HG03571 (cell line): ENCODE data around the gene PERCC1.

Experiments used
- ATAC-seq: cut with Tn5 transposase; IDR thresholded peaks from one replicate; pipeline ENCODE4 v1.9.1; 2021; ENCODE audit not compliant: unreplicated experiment

The PERCC1 gene

DNA sequence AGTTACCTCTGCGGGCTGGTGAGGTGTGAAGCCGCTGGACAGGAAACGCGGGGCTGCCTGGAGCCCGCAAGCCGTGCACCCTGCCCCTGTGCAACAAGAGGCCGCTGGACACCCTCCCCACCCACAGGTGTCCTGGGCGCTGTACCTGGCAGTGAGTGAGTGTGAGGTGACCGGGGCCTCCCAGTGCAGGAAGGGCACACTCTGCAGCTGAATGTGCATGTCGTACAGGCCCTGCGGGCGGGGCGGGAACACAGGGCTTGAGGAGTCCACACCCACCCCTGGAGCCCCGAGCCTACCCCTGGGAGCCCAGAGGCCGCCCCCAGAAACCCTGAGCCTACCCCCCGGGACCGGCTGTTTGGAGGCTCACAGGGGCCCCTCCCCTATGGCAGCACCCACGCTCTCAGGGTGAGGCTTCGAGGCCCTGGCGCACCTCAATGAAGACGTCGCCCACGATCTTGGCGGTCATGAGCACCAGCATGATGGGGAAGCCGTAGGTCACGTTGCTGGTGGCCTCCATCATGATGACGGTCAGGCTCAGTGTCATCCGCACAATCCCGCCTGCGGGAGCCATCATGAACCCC, 17.7 kb downstream of the PERCC1 start:
- ATAC-seq = no peak

DNA sequence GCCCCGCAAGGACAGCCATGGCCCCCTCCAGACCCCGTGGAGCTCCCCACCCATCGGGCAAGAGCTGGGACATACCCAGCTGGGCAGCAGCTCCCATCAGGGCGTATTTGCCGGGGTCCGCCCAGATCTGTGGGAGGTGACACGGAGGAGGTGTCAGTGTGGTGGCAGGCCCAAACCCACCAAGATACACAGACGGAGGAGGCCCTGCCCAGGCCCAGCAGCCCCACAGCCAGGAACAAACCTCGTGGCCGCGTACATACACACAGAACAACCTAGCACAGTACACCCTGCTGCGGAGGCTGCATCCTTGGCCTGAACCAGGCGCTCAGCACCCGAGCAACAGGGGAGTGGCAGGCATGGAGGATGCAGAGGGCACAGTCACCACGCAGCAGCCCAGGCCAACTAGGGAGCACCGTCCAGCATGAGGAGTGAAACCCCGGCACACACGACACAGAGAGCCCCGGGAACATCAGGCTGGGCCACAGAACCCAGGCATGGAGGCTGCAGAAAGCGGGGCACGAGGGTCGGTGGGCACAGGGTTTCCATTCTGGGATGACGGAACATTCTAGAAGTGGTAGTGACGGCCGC, 18.4 kb downstream of the PERCC1 start:
- ATAC-seq = no peak

DNA sequence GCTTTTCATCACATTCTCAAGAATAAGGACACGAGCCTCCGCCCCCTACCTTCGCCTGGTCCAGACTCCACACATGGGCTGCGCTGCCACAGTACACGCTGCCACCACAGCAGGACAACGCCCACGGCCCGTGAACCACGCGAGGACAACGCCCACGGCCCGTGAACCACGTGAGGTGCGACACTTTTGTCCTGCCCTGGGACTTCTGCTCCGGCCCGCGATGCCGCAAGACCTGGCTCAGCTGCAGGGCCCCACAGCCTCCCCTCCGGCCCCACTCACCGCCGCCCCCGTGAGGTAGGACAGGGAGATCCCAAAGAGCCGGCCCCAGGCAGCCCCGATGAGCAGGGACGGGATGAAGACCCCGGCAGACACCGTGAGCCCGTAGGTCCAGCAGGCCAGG, 19.3 kb downstream of the PERCC1 start:
- ATAC-seq = no peak

DNA sequence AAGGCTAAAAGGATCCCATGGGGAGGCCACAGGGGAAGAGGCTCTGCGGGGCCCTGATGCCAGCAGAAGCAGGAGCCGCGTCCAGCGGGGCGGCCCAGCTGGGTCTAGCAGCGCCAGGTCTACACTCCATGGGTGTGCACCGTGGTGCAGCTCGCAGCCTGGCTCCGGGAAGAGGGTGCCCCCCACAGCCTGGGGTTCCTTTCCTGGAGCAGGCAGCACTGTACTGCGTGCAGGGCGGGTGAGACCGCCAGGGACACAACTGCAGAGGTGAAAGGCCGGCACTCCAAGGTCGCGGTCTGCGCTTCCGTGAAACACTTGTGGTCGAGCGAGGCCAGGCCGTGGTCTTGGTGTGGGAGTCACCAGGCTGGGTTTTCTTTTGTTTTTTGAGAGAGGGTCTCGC, 20.0 kb downstream of the PERCC1 start:
- no peak for ATAC-seq

DNA sequence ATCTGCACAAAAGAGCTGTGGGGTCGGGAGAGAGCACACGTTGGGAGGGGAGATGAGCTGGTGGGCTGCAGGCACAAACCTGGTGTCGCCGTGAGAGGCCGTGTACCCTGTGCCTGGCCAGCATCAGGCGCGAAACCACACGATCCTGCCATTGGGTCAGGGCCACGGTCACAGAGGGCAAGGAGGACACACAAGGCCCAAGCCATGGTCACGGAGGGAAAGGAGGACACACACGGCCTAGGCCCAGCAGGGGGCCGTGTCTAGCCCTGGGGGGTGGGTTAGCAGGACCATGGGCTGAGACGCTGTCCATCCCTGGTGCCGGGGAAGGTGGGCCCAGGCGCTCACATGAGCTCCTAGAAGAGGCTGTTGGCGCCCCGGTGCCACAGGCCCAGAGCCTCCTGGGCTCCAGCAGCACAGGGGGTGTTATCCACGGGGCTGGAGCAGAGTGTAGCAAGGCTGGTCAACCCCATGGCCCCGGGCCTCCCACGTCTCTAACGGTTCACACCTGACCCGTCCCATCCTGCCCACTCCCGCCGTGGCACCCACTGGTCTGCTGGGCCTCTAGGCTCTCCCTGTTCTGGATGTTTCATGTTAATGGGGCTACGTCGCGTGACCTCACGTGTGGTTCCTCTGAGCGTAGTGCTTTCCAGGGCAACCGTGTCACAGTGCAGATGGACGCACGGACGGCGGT, 21.0 kb downstream of the PERCC1 start:
- ATAC-seq = no peak

DNA sequence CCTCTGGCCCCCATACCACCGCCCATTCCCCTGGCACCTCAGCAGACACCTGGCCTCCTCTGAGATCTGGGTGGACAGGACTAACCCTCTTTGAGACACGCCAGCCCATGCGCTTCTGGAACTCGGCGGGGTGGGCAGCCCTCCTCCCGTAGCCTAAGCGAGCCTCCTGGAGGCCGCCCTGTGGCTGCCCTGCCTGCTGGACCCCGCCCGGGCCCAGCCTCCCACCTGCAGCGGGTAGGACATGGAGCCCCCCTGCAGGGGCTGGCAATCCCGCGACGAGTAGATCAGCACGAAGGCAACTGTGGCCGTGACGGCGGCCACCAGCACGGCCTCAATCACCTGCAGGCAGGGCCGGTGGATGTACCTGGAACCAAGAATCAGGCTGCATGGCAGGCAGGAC, 21.7 kb downstream of the PERCC1 start:
- ATAC-seq = no peak

DNA sequence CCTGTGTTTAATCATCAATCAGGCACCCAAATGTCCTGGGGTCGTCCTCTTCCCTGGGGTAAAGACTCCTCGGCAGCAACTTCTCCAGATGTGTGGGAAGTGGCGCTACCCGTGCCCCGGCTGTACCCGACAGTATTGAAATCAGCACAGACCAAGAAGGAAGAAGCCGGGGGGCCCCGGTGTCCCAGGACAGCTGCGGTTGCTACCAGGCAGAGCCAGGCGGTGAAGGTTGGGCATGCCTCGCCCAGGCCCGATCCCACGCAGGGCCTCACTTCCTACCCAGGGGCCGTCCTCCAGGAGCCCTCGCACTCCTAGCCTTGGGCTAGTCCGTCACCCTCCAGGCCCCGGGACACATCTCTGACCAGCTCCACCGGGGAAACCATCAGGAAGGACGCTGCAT, 22.4 kb downstream of the PERCC1 start:
- no peak for ATAC-seq

DNA sequence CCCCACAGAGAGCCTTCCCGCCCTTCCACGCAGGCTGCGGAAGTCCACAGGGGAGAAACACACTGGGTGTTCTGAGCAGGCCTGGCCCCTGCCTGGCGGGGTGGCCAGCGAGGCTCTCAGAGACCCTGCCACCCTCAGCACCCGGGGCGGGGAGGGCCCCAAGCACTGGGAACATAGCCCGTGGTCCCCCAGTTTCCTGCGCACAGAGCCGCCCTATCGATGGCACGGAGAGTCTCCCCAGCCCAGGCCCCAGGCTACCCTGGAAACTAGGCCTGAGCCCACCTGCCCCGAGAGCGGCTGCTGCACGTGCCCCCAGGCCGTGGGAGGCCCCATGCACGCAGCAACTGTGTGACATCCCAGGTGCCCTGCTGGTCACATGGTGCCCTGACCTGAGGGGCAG, 23.7 kb downstream of the PERCC1 start:
- ATAC-seq = no peak

DNA sequence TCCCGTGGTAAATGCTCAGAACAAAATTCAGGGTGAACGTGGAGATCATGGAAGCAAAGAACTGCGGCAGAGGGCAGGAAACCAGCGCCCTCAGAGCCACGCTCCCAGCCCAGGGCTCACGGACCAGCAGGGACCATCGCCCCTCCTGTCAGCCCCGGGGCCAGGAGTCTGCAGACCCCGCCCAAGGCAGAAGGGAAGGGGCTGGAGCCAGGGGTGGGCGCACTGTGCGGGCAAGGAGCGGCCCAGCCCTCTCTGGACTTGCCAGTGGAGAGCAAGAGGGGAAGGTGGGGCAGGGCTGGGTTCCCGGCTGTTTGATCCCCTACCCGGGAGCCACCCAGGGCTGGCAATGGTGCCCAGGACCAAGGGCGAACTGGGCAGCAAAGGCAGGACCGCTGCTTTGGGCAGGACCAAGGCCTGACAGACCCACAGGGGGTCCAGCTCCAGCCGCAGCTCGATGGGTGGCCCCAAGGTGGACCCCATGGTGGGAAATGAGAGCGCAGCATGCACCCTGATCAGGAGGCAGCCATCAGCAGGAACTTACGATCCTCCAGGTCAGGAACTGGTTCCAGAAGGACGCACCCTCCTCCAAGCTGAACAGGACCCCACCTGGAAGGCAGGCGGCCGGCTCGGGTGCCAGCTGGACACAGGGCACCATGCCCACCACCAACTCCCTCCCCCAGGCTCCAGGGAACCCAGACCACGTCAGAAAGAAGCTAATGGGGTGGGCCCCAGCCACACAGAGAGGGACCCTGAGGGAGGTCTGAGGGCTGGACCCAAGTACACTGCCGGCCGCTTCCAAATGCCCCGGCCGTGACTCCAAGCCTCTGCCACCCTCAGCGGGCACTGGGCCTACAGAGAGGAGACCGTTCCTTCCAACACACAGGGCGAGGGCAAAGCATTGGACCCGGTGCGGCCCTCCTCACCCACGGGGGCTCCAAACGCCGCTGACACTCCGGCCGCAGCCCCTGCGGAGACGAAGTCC, 24.6 kb downstream of the PERCC1 start:
- no peak for ATAC-seq

DNA sequence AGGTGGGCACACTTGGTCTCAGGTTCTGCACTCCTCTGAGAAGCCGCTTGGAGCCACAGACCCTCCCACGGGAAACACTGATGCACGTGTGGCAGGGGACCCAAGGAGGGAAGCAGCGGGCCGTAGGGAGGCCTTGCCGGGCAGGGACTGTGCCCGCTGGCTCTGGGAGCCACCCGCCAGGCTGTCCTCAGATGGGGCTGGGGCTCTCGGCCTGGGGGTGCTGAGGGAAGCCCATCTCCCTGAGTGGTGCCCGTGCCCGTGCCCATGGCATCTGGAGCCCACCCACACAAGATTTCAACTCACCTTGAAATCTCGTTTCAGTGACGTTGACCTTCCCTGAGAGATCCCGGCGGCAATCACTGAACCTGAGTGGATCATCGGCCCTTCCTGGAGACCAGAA, 26.1 kb downstream of the PERCC1 start:
- ATAC-seq = no peak

DNA sequence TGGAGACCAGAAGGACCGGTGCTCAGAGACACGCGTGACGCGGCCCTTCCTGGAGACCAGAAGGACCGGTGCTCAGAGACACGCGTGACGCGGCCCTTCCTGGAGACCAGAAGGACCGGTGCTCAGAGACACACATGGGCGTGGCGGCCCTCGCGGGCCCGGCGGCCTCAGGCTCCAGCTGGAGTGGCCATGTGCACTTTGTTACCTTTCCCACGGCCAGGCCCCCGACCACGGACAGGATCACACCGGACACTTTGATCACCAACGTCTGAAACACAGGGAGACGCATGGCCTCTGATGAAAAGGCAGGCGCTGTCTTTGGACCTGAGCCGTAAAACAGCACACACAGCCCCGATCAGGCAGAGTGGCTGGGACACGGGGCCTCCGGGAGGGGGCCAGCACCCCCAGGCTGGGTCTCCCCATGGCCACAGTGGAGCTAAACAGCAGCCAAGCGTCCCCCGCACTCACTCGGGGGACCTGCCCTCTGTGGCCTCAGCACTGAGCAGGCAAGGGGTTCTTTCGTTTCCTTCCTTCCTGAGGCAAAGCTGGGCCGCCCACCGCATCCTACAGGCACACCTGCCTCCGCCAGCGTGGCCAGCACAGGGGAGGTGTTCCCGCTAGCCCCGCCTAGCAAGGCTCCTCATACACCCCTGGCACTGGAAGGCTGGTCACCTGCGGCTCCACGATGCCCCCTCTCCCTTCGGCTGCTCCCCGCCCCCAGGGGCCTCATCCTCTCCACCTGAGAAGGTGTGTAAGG, 26.8 kb downstream of the PERCC1 start:
- no peak for ATAC-seq

DNA sequence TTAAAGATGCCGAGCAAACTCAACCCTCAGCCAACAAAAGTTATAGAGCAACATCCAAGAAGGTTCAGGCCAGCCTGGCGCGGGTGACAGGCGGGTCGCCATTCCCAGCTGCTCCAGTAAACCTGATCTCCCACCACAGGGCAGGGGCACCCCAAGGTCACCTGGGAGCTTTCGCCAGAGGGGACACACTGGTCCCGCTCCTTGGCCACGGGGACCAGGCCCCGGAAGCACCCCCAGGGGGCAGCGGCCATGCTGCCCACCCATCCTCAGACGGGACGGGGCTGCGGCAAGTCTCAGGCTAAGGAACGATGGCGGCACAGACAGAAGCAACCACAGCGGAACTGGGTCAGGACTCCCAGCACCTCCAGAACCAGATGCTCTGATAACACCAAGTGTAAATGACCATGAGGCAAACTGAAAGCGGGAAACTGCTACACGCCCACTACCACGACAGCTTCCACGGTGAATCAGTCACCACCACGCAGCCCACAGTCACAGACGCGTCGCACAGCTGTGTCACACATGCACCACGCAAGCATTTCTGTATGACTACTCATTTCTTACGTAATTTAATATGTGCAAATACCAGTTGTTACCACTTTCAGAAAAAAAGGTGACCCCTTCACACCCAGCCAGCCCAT, 27.6 kb downstream of the PERCC1 start:
- ATAC-seq = no peak

DNA sequence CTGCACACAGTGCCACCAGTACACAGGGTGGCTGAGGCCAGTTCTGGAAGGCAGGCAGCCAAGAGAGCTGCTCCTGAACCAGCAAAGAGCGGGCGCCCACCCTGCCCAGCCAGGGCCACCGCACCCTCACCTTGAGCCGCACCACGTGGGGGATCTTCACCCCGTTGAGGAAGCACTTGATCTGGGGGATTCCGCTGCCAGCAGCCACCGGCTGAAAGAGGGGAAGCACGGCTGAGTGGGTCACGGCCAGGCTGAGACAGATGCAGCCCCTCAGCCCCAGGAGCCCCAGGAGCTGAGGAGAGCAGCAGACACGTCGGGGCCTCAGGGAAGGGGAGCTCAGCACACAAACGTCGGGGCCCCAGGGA, 28.1 kb downstream of the PERCC1 start:
- no peak for ATAC-seq

DNA sequence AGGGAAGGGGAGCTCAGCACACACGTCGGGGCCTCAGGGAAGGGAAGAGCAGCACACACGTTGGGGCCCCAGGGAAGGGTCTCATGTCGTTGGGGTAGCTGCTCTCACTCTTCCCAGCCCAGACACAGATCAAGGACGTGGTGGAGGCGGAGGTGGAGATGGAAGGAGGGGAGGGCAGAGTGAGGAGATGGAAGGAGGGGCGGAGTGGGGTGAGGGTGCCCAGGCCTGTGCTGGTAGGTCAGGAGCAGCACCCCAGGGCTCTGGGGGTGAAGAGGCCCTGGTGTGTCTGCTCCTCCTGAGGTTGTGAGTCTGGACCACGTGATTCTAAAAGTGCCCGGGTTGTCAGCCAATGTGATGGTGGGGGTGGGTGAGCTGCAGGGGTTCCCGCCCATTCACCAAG, 29.1 kb downstream of the PERCC1 start:
- ATAC-seq = no peak

DNA sequence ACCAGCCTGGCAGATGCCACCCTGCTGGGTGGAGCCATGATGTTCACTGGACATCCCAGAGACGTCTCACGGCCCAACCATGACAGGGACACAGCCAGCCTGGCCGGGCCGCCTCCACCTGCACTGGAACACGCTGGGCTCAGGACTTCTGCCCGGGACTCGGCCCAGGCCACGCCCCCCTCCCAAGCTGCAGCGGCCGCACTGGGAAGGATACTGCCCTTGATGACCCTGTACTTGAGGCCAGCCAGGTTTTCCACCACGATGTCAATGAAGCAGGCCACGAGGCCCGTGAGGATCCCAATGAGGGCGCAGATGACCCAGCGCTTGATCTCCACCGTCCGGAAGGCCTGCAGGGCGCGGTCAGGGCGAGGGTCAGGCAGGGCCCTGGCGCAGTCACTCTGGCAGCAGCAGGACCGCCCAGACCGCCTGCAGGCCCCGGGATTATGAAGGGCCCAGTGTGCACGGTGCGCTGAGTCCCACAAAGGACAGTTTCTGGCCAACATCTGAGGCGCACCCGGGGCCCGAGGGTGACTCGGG, 29.8 kb downstream of the PERCC1 start:
- no peak for ATAC-seq

DNA sequence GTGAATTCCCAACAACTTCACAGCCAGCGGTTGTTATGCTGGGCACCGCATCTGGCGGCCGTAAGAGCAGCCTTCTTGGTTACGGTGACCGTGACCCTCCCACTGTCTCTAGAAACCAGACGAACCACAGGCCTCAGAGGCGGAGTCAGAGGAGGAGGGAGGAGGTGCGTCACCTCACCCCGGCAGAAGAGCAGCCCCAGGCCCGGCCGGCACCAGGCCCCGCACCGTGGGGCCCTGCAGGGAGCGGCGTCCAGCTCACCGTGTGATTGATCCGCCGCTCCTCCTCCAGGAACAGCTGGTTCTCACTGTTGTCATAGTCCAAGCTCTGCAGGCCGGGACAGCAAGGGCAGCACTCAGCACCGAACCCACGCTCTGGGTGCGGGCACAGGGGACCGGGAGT, 30.3 kb downstream of the PERCC1 start:
- no peak for ATAC-seq

DNA sequence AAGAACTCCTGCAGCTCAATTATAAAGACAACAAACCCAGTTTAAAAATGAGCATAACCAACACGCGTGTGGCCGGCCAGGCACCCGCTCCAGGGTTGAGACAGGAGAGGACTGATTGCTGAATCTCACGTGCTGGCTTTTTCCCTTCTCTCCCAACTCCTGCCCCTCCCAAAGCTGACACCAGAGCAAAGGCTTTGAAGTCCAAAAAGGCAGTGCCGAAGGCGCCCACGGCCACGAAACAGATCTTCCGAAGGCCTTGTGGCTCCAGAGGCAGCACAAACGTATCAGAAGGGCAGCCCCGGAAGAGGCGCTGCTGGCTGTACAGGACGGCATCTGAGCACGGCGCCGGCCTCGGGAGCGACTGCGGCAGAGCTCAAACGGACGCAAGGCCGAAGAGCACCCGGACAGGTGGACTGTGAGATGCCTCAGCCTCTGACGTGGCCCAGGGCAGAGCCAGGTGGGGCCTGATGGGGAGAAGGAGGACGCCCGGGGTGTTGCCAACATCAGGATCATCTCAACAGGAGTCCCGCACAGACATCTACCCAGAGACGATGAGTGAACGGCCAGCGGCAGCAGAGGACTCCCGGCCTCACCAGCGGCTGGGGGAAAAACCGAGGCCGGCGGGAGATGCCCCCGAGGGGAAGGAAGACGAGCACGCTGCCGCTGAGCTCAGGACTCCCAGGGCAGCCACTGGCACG, 33.5 kb downstream of the PERCC1 start:
- no peak for ATAC-seq

DNA sequence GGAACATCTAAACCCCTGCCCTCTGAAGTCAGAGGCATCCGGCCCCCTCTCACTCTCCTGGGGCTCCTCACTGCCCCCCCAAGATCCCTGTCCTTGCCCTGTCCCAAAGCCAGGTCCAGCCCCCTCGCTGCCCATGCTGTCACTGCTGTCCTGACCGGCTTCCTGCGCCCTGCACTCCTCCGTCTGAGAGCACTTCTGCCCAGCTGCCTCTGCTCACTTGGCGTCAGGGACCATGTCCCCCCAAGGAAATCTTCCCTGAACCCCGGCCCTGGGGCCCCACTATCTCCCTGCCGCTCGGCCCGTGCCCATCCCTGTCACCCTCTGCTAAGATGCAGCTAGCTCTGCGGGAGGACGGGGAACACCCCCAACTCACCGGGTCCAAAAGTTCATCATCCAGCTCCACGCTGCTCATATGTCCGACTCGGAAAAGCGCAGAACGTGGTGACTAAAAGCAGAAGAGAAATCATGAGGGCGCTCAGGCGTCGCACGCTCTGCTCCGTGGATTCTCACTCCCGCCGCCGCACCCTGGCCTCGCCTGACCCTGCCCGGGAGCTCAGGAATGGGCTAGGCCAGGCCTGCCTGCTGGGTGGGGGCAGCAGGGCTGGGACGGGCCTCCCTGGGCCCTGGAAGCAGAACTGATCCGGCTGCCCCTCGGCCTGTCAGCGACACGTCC, 34.2 kb downstream of the PERCC1 start:
- no peak for ATAC-seq

DNA sequence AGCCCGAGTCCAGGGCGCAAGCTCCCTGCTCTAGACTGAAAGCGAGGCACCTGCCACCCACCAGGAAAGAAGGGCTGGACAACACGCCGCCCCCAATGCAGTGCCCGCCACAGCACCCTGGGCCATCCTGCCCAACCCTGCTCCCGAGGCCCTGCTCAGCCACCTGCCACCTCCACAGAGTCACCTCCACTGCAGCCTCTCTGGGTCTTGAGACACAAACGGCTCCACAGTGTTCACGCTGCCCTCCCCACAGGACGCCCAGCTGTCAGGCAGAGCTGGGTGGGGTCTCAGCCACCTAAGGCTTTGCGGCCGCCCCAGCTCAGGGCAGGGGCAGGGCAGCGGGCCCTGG, 34.7 kb downstream of the PERCC1 start:
- no peak for ATAC-seq
